Fibroblast of skin of back (primary cell): ENCODE results near the gene MED16. TPM values are rescaled to one million over a fixed set of nuclear protein-coding genes. Genes with fewer than 3 reads are reported as not detected.

Source experiments
- DNase-seq: peaks from one replicate; pipeline ENCODE4 v3.0.0-alpha.2; 2013
- polyA plus RNA-seq, 2 experiments: library from polyadenylated mRNA; unstranded; fragments of 120-200 nt; gene quantifications; one replicate each; pipeline ENCODE4 v1.2.1, GENCODE V29; 2013; ENCODE audit not compliant: insufficient read length in 2 of 2

The MED16 gene, protein sequence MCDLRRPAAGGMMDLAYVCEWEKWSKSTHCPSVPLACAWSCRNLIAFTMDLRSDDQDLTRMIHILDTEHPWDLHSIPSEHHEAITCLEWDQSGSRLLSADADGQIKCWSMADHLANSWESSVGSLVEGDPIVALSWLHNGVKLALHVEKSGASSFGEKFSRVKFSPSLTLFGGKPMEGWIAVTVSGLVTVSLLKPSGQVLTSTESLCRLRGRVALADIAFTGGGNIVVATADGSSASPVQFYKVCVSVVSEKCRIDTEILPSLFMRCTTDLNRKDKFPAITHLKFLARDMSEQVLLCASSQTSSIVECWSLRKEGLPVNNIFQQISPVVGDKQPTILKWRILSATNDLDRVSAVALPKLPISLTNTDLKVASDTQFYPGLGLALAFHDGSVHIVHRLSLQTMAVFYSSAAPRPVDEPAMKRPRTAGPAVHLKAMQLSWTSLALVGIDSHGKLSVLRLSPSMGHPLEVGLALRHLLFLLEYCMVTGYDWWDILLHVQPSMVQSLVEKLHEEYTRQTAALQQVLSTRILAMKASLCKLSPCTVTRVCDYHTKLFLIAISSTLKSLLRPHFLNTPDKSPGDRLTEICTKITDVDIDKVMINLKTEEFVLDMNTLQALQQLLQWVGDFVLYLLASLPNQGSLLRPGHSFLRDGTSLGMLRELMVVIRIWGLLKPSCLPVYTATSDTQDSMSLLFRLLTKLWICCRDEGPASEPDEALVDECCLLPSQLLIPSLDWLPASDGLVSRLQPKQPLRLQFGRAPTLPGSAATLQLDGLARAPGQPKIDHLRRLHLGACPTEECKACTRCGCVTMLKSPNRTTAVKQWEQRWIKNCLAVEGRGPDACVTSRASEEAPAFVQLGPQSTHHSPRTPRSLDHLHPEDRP
- polyA plus RNA-seq (2013, experiment 1 of 2; ENCODE audit: insufficient read length): 55.5 TPM
- 44.0 TPM for polyA plus RNA-seq (2013, experiment 2 of 2; ENCODE audit: insufficient read length)

DNA sequence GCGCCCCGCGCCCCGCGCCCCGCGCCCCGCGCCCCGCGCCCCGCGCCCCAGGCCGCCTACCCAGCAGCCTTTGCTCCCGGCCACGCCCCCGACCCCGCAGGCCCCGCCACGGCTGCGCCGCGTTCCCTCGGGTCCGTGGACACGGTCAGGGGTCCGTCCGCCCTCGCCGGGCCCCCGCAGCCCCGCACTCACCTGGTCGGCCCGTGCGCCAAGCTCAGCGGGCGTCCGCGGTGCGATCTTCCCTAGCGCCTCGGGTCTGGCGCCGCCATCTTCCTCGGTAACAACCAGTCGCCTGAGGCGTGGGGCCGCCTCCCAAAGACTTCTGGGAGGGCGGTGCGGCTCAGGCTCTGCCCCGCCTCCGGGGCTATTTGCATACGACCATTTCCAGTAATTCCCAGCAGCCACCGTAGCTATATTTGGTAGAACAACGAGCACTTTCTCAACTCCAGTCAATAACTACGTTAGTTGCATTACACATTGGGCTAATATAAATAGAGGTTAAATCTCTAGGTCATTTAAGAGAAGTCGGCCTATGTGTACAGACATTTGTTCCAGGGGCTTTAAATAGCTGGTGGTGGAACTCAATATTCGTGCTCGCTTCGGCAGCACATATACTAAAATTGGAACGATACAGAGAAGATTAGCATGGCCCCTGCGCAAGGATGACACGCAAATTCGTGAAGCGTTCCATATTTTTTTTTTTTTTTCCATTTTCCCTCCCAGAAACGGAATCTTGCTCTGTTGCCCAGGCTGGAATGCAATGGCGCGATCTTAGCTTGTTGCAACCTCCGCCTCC is at the start of gene MED16, which contains the start of gene RNU6-9:
Gene MED16 (minus strand): TSS at position 294 of the 796 bp plus-strand sequence. CDS start 2,056 bp downstream, outside the sequence.
Gene RNU6-9 (plus strand): TSS at position 591 of the 796 bp plus-strand sequence.
- DNase-seq: peak; percentile 90

DNA sequence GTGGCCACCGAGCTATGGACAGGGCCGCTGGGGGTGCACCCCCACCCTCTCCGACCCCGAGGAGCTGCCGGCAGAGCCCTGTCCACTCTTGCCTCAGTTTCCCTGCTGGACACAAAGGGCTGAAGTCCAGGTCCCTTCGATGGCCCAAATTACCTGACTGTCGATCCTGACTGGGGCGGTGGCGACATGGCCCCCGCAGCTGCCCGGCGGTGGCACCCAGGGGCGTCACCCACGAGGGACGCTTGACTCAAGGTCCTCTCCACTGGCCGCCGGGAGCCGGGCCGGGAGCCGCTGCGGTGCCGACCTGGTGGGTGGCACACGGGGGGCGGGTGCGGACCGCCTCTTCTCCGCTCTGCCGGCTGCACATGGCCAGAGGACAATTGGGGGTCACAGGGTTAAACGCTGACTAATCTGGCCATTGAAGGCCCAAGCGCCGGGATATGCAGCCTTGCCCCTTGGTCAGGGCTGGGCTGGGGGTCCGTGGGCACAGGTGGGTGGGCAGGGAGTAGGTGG is 49.2 kb upstream of the MED16 start:
- no peak for DNase-seq

DNA sequence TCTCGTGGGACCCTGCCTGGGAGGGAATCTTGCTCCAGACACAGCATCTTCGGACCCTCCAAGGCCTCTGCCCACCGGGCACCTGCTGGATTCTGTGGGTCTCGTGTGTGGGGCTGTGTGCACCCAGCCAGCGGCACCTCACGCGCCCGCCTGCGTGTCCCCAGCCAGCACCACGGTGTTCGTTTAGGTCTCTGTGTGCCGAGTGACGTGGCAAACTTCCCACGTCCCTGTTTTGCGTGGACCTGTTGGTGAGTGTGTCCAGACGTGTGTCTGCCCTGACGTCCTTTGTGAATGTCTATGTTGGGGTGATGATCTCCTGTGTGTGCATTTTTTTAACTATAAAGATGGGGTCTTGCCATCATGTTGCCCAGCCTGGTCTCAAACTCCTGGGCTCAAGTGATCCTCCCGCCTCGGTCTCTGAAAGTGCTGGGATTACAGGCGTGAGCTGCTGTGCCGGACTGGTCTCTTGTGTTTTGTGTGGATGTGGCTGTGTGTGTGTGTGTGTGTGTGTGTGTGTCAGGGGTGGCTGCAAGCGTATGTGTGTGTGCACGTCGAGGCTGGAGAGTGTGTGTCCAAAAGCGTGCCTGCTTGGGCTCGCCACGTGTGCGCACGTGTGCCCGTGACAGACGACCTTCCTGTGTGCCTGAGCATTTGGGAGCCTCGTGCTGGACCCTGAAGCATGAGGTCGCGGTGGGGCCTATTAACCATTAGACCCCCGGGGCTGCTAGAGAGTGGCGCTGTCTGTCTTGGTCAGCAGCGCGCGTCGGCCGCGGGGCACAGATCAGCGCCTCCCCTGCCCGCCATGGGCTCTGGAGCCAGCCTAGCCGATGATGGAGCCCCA is 48.5 kb upstream of the MED16 start:
- DNase-seq: no peak

DNA sequence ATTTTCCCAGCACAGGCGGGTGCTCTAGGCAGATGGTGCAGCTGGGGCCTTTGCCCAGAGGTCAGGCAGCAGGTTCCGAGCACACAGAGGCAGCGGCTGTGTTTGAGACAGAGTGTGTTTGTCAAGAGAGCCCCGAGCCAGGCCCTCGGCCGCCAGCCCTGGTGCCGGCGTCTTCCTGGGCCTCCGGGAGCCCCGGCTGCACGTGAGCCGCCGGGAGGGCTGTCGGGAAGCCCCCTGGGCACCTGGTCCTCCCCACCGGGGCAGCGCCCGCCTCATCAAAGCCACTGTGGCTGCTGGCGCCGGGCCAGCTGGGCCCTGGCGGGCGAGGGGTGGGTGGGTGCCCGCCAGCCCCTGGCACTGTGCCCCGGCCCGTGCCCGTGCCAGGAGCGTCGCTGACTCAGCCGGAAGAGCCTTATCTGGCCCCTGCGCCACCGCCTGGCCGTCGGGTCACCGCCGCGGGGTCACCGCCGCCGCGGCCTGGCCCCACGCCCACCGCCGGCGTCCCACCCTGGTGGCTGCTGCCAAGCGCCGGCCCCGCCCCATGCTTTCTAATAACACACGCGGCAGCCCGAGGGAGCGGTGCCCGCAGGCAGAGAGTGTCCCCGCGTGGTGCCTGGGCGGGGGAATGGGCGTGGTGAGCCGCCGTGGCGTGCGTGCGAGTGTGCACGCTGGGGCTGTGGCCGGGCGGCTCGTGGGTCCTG is 47.8 kb upstream of the MED16 start:
- no peak for DNase-seq

DNA sequence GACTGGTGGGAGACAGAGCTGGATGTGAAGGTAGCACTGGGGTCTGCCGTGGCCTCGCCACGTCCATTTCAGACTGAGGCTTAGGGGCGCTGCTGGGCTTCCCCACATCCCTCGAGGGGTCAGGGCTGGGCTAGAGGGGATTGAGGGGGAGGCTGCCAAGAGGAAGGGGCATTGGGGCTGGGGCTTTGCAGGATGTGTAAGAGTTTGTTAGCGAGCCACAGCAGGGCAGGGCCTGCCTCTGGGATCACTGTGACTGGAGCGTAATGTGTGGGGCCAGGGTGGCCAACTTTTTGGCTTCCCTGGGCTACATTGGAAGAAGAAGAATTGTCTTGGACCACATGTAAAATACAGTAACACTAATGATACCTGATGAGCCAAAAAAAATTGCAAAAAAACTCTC is 46.9 kb upstream of the MED16 start:
- DNase-seq: no peak

DNA sequence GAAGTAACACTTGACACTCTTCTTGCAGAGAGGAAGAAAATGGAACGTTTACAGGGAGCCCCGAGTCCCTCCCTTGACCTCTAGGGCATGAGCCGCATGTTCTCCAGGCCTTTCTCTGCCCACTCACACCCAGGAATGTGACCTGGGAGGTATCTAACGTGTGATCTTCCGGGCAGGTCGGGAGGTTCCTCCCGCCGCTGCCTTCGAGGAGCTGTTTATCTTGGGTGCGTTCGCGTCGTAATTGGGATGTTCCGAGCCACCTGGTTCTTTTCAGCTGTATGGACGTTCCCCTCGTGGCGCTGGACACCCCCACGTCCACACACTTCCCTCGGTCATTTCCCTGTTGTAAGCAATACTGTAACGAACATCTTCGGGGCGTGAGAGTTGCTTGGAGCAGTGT is 46.5 kb upstream of the MED16 start:
- DNase-seq: no peak

DNA sequence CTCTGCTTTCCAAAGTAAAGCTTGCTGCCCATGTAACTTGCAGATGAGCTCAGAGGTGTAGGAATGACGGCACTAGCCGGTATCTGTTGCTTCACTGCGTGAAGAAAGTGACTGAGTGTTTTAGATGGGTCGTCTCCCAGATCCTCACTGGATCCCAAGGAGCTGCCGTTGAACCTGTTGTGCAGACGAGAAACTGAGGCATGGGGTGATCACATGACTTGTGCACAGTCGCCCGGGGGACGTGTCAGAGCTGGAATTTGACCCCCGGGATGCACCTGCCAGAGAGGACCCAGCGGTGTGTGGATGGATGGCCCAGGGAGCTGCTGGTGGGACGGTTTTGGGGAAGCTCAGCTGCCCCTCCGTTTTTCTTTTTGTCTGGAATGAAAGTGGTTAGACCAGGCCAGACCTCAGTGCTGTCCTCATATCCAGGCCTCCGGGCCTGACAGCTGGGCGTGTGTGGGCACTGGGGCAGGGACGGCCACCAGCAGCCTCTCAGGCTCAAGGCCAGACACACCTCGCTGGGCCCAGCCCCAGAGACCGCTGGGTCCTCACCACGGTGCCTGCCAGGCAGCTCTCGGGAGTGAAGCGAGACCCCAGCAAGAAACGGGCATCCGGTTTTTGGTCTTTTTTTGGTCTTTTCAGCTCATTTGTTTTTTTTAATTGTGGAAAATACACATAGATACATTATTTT is 45.4 kb upstream of the MED16 start:
- DNase-seq: no peak

DNA sequence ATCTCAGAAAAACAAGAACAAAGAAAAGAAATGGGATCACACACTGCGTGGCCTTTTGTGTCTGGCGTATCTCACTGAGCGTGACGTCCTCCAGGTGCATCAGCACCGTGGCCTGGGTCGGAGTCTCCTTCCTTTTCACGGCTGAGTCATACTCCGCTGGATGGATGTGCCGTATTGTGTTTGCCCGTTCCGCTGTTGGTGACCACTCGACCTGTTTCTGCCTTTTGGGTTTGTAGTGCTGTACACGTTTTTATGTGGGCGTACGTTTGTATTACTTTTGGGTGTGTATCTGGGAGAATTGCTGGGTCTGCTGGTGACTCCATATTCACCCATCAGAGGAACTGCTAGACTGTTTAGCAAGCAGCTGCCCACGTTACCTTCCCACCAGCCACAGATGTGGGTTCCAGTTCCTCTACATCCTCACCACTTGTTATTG is 44.3 kb upstream of the MED16 start:
- DNase-seq: no peak

DNA sequence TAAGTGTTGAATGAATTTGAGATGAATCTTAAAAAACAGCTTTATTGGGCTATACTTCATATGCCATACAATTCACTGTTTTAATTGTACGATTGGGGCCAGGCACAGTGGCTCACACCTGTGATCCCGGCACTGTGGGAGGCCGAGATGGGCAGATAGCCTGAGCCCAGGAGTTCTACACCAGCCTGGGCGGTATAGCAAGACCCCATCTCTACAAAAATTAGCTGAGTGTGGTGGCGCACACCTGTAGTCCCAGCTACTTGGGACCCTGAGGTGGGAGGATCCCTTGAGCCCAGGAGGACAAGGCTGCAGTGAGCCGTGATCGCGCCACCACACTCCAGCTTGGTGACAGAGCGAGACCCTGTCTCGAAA is 43.2 kb upstream of the MED16 start:
- DNase-seq: no peak

DNA sequence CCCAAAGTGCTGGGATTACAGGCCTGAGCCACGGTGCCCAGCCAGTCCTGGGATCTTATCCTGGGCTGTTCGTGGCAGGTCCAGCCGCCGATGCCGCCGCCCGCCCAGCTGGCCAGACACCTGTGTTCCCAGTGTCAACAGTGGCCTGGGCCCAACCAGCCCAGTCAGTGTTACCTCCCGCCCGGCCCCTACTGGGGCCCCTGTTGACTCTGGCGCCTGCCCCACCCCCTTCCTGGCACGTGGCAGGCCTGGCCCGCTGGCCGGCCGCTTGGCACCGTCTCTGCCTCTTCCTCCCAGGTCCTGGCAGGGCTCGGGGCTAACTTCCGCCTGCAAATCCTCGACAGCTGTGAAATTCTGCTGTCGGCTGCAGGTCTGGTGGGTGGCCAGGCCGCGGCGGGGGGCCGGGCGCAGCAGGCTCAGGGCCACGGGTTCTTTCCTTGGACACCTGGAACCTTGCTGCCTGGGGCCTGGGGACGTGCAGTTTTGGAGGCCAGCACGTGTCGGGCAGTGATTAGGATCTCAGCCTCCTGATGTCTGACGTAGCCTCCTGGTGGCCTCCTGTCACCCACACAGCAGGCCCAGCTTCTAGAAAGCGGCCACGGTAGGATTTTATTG is 42.0 kb upstream of the MED16 start:
- DNase-seq: no peak

DNA sequence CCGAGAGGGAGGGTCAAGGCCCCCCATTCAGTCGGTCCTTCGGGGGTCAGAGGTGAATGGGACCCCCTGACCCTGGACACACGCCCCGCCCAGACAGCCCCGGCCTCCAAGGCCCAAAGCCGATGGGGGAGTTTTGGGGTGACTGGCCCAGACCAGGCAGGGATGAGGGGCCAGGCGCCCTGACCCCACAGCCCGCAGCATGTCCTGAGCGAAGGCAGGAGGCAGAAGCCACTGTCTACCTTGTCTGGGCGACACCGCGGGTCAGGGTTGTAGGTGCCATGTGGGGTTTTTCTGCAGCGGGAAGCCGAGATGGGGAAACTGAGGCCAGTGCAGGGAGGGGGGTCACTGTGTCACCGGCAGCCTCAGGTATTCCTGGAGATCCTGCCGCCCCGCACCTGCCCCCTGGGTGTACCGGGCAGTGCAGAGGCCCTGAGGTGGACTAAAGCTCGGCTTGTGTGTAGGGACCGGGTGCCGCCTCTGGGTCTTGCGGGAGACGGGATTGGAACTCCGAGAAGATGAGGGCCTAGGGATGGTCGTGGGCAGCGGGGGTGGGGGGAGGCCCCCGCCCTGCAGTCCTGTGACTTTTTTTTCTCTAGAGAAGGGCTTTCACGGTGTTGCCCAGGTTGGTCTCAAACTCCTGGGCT is 41.3 kb upstream of the MED16 start:
- no peak for DNase-seq

DNA sequence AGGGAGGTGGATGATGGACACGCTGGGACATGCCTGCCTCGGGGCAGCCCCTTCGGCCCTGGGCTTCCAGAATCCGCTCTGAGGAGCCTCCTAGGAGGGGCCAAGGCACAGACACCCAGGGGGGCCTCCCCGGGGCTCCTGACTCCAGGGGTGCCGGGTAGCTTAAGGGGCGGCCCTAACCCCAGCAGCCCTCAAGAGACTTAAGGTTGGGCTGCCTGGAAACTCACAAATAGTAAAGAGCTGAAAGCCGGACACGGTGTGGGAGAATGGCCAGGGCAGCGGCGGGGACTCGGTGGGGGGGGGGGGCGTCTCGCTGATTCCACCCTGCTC is 40.5 kb upstream of the MED16 start:
- DNase-seq: no peak

DNA sequence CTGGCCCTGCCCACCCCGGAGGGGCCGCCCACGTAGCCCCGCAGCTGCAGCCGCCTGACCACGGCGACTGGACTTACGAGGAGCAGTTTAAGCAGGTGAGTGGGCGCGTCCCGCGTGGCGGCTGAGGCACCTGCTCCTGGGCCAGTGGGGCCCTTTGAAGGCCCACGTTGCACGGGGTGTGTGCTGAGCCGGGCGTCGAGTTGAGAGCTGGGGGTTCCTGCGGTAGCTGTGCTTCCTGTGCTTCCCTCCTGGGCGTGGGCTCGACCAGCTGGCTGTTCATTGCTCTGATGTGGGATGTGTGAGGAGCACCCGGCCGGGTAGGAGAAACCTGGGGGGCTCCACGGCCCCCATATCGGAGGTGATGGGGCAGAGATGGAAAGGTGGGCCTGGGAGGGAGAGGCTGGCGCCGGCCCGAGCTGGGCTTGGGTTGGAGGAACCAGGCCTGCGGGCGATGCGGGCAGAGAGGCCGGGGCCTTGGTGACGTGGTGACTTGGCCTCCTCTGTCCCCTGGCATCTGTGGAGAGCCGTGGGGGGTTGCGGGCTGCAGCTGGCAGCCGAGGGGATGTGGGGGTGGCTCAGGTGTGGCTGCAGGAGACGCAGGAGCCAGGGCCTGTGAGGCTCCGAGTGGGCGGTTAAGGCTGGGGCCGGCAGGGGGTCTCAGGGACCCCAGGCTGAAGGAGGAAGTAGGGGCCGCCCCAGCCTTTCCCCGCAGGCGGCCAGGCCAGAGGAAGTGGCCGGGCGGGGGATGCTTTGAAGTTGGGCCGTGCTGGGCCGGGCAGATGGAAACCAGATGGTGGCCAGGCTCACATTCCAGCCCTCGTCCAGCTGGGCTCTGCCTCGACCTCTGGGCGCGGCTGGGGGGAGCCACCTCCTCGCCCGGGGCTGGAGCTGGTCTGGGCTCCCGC is 39.9 kb upstream of the MED16 start:
- peak; percentile 87 for DNase-seq

DNA sequence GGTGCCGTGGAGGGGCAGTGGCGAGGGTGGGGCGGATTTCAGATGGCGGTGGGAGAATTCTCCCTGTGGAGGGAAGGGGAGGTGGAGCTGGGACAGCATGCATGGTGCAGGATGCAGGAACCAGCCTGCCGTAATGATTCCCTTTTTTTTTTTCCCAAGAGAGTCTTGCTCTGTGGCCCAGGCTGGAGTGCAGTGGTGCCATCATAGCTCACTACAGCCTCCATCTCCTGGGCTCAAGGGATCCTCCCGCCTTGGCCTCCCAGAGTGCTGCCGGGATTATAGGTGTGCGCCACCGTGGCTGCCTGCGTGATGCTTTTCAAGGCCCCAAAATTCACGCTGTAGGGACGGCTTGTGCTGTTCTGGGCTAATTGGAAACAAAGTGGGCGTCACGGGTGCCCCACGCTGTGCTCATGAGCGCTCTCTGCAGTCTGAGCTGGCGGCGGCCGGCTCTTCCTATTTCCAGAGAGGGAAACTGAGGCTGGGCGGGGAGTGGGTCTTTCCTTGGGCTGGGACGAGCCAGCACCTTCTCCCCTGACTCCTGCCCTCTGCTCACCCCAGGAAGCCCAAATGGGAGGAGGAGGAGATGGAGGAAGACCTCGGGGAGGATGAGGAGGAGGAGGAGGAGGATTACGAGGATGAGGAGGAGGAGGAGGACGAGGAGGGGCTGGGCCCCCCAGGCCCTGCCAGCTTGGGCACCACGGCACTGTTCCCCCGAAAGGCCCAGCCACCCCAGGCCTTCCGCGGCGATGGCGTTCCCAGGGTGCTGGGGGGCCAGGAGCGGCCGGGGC is 39.1 kb upstream of the MED16 start:
- no peak for DNase-seq

DNA sequence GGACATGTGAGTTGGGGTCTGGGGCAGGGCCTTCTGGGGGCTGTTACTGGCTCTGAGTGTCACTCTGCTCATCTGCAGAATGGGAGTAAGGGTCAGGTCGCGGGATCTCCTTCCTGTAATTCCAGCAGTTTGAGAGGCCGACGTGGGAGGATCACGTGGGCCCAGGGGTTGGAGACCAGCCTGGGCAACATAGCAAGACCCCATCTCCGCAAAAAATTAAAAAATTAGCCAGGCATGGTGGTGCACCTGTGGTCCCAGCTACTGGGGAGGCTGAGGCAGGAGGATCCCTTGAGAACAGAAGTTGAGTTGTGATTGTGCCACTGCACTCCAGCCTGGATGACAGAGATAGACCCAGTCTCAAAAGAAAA is 36.9 kb upstream of the MED16 start:
- no peak for DNase-seq

DNA sequence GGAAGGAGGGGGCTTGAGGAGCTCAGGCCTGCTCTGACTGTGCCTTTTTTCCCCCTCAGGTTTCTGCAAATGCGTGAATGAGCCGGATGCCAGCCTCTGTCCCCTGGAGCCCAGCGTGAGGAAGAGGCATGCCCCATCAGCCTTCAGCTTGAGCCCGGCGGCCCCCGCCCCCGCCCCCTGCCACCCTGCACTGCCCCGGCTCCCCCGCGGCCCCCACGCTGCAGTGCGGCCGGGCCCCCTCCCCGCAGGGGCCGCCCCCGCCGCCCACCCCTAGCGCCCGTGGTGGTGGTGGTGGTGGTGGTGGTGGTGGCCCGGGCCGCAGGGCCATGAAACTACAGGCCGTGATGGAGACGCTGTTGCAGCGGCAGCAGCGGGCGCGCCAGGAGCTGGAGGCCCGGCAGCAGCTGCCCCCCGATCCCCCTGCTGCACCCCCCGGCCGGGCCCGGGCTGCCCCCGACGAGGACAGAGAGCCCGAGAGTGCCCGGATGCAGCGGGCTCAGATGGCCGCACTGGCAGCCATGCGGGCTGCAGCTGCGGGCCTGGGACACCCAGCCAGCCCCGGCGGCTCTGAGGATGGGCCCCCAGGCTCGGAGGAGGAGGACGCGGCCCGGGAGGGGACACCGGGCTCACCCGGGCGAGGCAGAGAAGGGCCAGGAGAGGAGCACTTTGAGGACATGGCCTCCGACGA is 36.4 kb upstream of the MED16 start:
- no peak for DNase-seq
